A673 (cell line): ENCODE data around the gene CERS5.

Experiments
- EZH2 ChIP-seq: fragments of 200-600 bp; sonication (generic); IDR thresholded peaks from 2 replicates; pipeline ENCODE4 v1.6.1; 2017; ENCODE audit warnings: borderline replicate concordance, low read depth, mild to moderate bottlenecking, mixed read lengths, antibody characterized with exemption, low read length; ENCODE audit not compliant: poor library complexity, severe bottlenecking
- TF ChIP-seq, protein P1 (sequence below): fragments of 300-800, 200-600 bp; sonication (generic); conservative IDR thresholded peaks from 2 replicates; pipeline ENCODE4 v1.5.1; 2017; ENCODE audit warnings: low read depth, mild to moderate bottlenecking, antibody characterized with exemption, low read length, moderate library complexity, mixed read lengths

DNA sequence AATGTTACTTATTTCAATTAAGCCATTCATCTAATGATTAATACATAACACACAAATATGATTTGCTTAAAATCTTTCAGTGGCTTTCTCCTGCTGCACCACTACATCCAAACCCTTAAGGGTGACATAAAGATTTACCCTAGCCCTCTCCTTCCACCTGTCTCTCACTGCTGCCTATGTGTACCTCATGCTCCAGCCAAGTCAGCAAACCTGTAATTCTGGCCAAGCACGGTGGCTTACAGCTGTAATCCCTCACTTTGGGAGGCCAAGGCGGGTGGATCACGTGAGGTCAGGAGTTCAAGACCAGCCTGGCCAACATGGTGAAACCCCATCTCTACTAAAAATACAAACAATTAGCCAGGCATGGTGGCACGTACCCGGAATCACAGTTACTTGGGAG is 31.7 kb upstream of the CERS5 start:
- TF ChIP-seq, protein P1, sequence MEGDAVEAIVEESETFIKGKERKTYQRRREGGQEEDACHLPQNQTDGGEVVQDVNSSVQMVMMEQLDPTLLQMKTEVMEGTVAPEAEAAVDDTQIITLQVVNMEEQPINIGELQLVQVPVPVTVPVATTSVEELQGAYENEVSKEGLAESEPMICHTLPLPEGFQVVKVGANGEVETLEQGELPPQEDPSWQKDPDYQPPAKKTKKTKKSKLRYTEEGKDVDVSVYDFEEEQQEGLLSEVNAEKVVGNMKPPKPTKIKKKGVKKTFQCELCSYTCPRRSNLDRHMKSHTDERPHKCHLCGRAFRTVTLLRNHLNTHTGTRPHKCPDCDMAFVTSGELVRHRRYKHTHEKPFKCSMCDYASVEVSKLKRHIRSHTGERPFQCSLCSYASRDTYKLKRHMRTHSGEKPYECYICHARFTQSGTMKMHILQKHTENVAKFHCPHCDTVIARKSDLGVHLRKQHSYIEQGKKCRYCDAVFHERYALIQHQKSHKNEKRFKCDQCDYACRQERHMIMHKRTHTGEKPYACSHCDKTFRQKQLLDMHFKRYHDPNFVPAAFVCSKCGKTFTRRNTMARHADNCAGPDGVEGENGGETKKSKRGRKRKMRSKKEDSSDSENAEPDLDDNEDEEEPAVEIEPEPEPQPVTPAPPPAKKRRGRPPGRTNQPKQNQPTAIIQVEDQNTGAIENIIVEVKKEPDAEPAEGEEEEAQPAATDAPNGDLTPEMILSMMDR, result no peak
- TF ChIP-seq EZH2, result no peak
